ENCODE measurements around the gene COL20A1.

GRCh38 chr20:63366390-63367365, 73.7 kb downstream of the COL20A1 start:
- TF ChIP-seq CTCF (conservative IDR thresholded peaks at IDR 0.05; ENCODE audit: low read depth, low read length) (no peak), EZH2 (IDR thresholded peaks at IDR 0.05; ENCODE audit: low read length, unreplicated experiment) (no peak)
